RWPE2 (cell line): ENCODE measurements around the gene CFAP52.

Experiments used
- ATAC-seq: fragments of 200-7000 bp; cut with Tn5 transposase; 3 replicates; pipeline ENCODE4 v1.9.1; 2021; ENCODE audit warnings: low read depth
- DNase-seq: peaks from one replicate; pipeline ENCODE4 v3.0.0-alpha.2; 2020; ENCODE audit warnings: low spot score
- H3K27ac ChIP-seq: fragments of 450-650 bp; 2 replicates; pipeline ENCODE4 v1.5.1; 2017; ENCODE audit warnings: mild to moderate bottlenecking; ENCODE audit not compliant: poor library complexity, severe bottlenecking
- H3K27me3 ChIP-seq: fragments of 250-450 bp; sonication (Bioruptor Pico); 2 replicates; pipeline ENCODE4 v1.5.1; 2021; ENCODE audit warnings: mild to moderate bottlenecking, moderate library complexity; ENCODE audit not compliant: insufficient read depth, poor library complexity, severe bottlenecking
- H3K36me3 ChIP-seq: fragments of 250-450 bp; sonication (Bioruptor Pico); 2 replicates; pipeline ENCODE4 v1.5.1; 2020; ENCODE audit warnings: low read depth, mild to moderate bottlenecking, moderate library complexity
- H3K4me1 ChIP-seq: fragments of 250-450 bp; sonication (Bioruptor Pico); 2 replicates; pipeline ENCODE4 v1.5.1; 2021; ENCODE audit warnings: mild to moderate bottlenecking, moderate library complexity; ENCODE audit not compliant: insufficient read depth, poor library complexity, severe bottlenecking
- H3K4me3 ChIP-seq: fragments of 250-450 bp; sonication (Bioruptor Pico); 2 replicates; pipeline ENCODE4 v1.5.1; 2021; ENCODE audit warnings: mild to moderate bottlenecking, moderate library complexity; ENCODE audit not compliant: severe bottlenecking
- H3K9me3 ChIP-seq: fragments of 250-450 bp; sonication (Bioruptor Pico); 2 replicates; pipeline ENCODE4 v1.5.1; 2021; ENCODE audit warnings: mild to moderate bottlenecking, moderate library complexity; ENCODE audit not compliant: severe bottlenecking
- CTCF ChIP-seq: fragments of 450-650 bp; IDR thresholded peaks from one replicate; pipeline ENCODE4 v1.5.1; 2017; ENCODE audit warnings: mild to moderate bottlenecking, moderate library complexity; ENCODE audit not compliant: poor library complexity, severe bottlenecking

Gene CFAP52

DNA sequence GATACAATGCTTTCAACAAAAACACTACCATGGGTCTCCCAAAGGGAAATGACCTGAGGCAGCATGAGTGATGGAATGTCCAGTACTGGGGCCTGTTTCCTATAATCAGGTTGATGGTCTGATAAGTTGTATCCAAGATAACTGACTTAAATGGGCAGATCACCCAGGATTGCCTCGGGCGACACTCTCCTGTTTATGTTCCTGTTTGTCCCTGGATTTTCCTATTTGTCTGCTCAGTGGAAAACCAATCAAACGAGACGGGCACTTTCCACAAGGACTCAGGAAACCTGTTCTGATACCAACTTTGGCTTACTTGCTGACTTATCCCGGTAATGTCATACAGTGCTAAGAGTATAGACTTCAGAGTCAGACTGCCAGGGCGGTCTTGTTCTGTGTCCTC, 96.2 kb downstream of the CFAP52 start:
- Histone ChIP-seq H3K27ac (no peak overlapping the region), H3K4me1 (peaks cover 45% of the 10 kb centered on the region), H3K4me3 (no peak overlapping the region), H3K9me3 (no peaks in the 10 kb centered on the region), H3K27me3 (no peaks in the 10 kb centered on the region), H3K36me3 (peaks cover 16% of the 10 kb centered on the region)
- TF ChIP-seq CTCF, result no peak
- ATAC-seq, result no peak
- DNase-seq, result no peak

- H3K27ac ChIP-seq, result peak overlapping the region; percentile 94
- DNase-seq, result no peak
- peaks cover 8% of the 10 kb centered on the region for H3K9me3 ChIP-seq
- no peaks in the 10 kb centered on the region for H3K27me3 ChIP-seq
- no peak for ATAC-seq
- H3K4me3 ChIP-seq, result no peak overlapping the region
- peaks cover 46% of the 10 kb centered on the region for H3K36me3 ChIP-seq
- no peak for TF ChIP-seq CTCF
- peaks cover 16% of the 10 kb centered on the region for H3K4me1 ChIP-seq
Observed at GRCh38 chr17:9676084-9676483, 99.6 kb downstream of the CFAP52 start.

GRCh38 chr17:9676820-9677310, 100.4 kb downstream of the CFAP52 start:
- peak overlapping the region; percentile 94 for H3K27ac ChIP-seq
- peaks cover 50% of the 10 kb centered on the region for H3K36me3 ChIP-seq
- peak; percentile 99 for ATAC-seq
- no peaks in the 10 kb centered on the region for H3K27me3 ChIP-seq
- H3K4me3 ChIP-seq, result no peak overlapping the region
- H3K9me3 ChIP-seq, result peaks cover 8% of the 10 kb centered on the region
- peaks cover 16% of the 10 kb centered on the region for H3K4me1 ChIP-seq
- DNase-seq, result peak; percentile 80
- no peak for TF ChIP-seq CTCF

DNA sequence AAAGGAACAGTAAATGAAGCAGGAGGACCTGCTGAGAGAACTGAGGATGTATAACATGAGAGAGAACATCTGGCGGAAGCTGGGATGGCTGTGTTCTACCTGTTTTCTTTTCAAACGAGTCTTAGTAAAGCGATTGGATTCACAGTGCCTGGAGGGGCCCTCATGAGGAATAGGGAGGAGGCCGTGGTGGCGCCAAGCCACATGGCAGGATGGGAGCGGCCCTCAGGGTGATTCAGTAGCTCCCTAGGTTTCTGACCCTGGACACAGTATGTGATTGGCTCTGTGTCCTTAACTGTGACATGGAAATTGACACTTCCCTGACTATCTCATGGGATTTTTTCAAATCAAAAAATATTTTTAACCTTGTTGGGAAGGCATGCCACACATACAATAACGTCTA, 101.0 kb downstream of the CFAP52 start:
- H3K27me3 ChIP-seq, result no peaks in the 10 kb centered on the region
- peaks cover 16% of the 10 kb centered on the region for H3K4me1 ChIP-seq
- H3K9me3 ChIP-seq, result peaks cover 8% of the 10 kb centered on the region
- peaks cover 56% of the 10 kb centered on the region for H3K36me3 ChIP-seq
- no peak for TF ChIP-seq CTCF
- ATAC-seq (peak; percentile 20; the same call in 2 of the 3 replicates), DNase-seq (no peak)
- peak overlapping the region; percentile 94 for H3K27ac ChIP-seq
- H3K4me3 ChIP-seq, result no peak overlapping the region

DNA sequence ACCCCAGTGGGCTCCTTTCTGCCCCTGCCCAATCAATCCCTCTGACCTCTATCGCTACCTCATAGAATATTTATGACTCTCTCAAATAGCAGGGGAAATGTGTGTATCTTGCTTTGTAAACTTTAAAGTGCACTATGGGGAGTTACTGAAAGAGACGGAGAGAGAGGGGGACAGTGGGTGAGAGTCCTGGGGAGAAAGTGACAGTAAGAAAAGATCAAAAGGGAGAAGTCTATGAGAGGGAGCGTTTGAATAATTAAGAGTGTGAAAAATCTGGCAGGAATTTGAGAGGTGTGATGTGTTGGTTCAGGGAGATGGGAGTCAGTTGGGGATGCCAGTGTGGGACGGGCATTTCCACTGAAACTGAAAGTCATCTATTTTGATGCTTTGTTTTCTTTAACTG, 101.5 kb downstream of the CFAP52 start:
- H3K27ac ChIP-seq, result peak overlapping the region; percentile 94
- no peak overlapping the region for H3K4me3 ChIP-seq
- DNase-seq, result no peak
- H3K27me3 ChIP-seq, result no peaks in the 10 kb centered on the region
- no peak for ATAC-seq
- H3K9me3 ChIP-seq, result peaks cover 8% of the 10 kb centered on the region
- peaks cover 16% of the 10 kb centered on the region for H3K4me1 ChIP-seq
- no peak for TF ChIP-seq CTCF
- H3K36me3 ChIP-seq, result peaks cover 60% of the 10 kb centered on the region
